Mesothelial cell of epicardium (in vitro differentiated cells): ENCODE results near the gene GDF15. TPM values are rescaled to one million over a fixed set of nuclear protein-coding genes. Genes with fewer than 3 reads are reported as not detected.
A peak's percentile ranks its signal among the peaks of the same experiment; 100 is the strongest.
"Not testable (repeated sequence)": the region's sequence is repeated elsewhere in the genome, so short reads cannot be mapped to it uniquely, and the experiment has no call there.

Experiments
- DNase-seq, 2 experiments: peaks; one replicate each; pipeline ENCODE4 v3.0.0; 2021; ENCODE audit warnings: low spot score in 2 of 2; ENCODE audit not compliant: unreplicated experiment in 2 of 2
- H3K27ac Mint-ChIP-seq: 2 replicates; pipeline ENCODE4 v1.8.0; 2021; ENCODE audit warnings: mixed read lengths
- H3K27me3 Mint-ChIP-seq: 2 replicates; pipeline ENCODE4 v1.8.0; 2021; ENCODE audit warnings: low read depth, mixed read lengths
- H3K36me3 Mint-ChIP-seq: 2 replicates; pipeline ENCODE4 v1.8.0; 2021; ENCODE audit warnings: mixed read lengths
- H3K4me1 Mint-ChIP-seq: 2 replicates; pipeline ENCODE4 v1.8.0; 2021; ENCODE audit warnings: mixed read lengths
- H3K4me3 Mint-ChIP-seq: 2 replicates; pipeline ENCODE4 v1.8.0; 2021; ENCODE audit warnings: mild to moderate bottlenecking, moderate library complexity, mixed read lengths
- H3K9me3 Mint-ChIP-seq: 2 replicates; pipeline ENCODE4 v1.8.0; 2021; ENCODE audit warnings: mixed read lengths
- total RNA-seq: library from RNA; stranded (reverse); gene quantifications from 3 replicates; pipeline ENCODE4 v1.2.1, GENCODE V29; 2021
- TF ChIP-seq, protein P1 (sequence below): fragments of 200-600 bp; sonication (generic); IDR thresholded peaks from one replicate; pipeline ENCODE4 v1.5.0; 2021; ENCODE audit warnings: antibody characterized with exemption; ENCODE audit not compliant: unreplicated experiment

GDF15 gene
- total RNA-seq, 1 donor from 2014 or later, result 4.7 TPM

DNA sequence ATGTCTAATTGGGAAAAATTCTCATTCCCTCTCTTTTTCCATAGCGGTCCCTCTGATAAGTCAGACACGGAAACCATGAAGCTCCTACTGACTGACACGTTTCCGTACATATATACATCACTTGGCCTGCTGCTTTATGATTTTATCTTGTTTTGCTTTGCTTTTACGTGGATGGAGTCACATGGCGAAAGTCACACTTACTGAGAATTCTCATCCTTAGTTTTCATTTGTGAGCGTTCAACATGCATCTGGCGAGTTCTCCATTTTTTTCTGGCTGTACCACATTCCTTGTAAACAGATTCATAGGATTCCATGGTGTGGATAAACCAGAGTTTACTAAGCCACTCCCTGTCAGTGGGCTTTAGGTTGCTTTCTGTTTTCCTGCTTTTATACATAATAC lies 24.3 kb upstream of the GDF15 start:
- TF ChIP-seq, protein P1, sequence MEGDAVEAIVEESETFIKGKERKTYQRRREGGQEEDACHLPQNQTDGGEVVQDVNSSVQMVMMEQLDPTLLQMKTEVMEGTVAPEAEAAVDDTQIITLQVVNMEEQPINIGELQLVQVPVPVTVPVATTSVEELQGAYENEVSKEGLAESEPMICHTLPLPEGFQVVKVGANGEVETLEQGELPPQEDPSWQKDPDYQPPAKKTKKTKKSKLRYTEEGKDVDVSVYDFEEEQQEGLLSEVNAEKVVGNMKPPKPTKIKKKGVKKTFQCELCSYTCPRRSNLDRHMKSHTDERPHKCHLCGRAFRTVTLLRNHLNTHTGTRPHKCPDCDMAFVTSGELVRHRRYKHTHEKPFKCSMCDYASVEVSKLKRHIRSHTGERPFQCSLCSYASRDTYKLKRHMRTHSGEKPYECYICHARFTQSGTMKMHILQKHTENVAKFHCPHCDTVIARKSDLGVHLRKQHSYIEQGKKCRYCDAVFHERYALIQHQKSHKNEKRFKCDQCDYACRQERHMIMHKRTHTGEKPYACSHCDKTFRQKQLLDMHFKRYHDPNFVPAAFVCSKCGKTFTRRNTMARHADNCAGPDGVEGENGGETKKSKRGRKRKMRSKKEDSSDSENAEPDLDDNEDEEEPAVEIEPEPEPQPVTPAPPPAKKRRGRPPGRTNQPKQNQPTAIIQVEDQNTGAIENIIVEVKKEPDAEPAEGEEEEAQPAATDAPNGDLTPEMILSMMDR, result no peak
- H3K4me3 Mint-ChIP-seq, result no peak overlapping the region
- peaks cover 3% of the 10 kb centered on the region for H3K9me3 Mint-ChIP-seq
- DNase-seq, result no peak
- peak overlapping the region; percentile 84 for H3K27ac Mint-ChIP-seq
- H3K36me3 Mint-ChIP-seq, result peaks cover 40% of the 10 kb centered on the region
- no peaks in the 10 kb centered on the region for H3K27me3 Mint-ChIP-seq
- H3K4me1 Mint-ChIP-seq, result peaks cover 38% of the 10 kb centered on the region

DNA sequence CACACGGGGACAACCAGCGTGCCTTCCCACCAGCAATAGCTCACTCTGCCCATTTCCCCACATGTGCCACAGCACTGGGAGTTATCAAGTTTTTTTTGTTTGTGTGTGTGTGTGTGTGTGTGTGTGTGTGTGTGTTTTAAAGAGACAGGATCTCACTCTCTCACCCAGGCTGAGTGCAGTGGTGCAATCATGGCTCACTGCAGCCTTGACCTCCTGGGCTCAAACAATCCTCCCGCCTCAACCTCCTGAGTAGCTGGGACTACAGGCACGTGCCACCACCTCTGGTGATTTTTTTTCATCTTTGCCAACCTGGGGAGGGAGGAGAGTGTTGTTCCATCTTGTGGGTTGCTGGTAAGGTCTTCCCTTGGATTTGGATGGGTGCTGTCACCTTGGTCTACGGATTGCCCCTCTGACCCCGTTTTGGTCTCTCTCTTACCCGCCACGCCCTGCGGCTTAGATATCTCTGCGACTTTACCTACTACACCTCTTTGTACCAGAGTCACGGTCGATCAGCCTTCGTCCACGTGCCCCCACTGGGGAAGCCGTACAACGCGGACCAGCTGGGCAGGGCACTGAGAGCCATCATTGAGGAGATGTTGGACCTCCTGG lies 22.9 kb upstream of the GDF15 start:
- H3K27ac Mint-ChIP-seq, result peak overlapping the region; percentile 97
- no peak overlapping the region for H3K4me3 Mint-ChIP-seq
- DNase-seq, result no peak
- TF ChIP-seq, protein P1, result no peak
- peaks cover 41% of the 10 kb centered on the region for H3K4me1 Mint-ChIP-seq
- H3K27me3 Mint-ChIP-seq, result no peaks in the 10 kb centered on the region
- H3K9me3 Mint-ChIP-seq, result peaks cover 3% of the 10 kb centered on the region
- H3K36me3 Mint-ChIP-seq, result peaks cover 26% of the 10 kb centered on the region

GRCh38 chr19:18363787-18364186 lies 22.2 kb upstream of the GDF15 start:
- peak overlapping the region; percentile 97 for H3K27ac Mint-ChIP-seq
- no peak for DNase-seq
- no peak overlapping the region for H3K4me3 Mint-ChIP-seq
- H3K9me3 Mint-ChIP-seq, result peaks cover 3% of the 10 kb centered on the region
- H3K27me3 Mint-ChIP-seq, result no peaks in the 10 kb centered on the region
- TF ChIP-seq, protein P1, result no peak
- peaks cover 21% of the 10 kb centered on the region for H3K36me3 Mint-ChIP-seq
- peaks cover 41% of the 10 kb centered on the region for H3K4me1 Mint-ChIP-seq

- H3K27ac Mint-ChIP-seq, result peak overlapping the region; percentile 97
- H3K9me3 Mint-ChIP-seq, H3K27me3 Mint-ChIP-seq, H3K4me3 Mint-ChIP-seq, DNase-seq: not testable (repeated sequence)
- H3K4me1 Mint-ChIP-seq, result peaks cover 41% of the 10 kb centered on the region
- peaks cover 16% of the 10 kb centered on the region for H3K36me3 Mint-ChIP-seq
Measured at GRCh38 chr19:18364277-18364825, 21.6 kb upstream of the GDF15 start.

DNA sequence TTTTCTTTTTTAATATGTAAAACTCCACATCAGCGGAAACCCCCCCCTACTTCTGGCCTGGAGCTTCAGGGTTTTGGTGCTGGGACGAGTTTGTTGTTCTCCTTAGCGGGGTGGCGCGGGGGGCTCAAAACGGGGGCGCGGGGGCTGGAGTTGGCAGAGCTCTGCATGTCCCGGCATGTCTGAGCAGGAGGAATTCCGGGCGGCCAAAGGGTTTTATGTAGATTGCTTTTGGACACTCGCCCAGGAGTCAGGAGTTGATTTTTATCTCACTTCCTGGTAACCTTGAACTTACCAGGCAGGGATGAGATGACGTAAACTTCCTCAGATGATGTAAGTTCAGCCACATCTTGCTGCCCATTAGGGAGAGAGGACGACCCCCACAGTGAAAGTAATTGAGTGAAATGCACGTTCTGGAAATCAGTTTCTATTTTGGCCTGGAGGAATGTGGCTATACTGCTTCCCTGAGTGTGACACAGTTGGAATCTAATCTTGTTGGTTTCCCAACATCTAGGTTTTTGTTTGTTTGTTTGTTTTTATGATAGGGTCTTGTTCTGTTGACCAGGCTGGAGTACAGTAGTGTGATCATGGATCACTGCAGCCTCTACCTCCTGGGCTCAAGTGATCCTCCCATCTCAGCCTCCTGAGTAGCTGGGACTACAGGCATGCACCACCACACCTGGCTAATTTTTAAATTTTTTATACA lies 21.0 kb upstream of the GDF15 start:
- DNase-seq, result peak; percentile 75 to 80
- no peak overlapping the region for H3K4me3 Mint-ChIP-seq
- peaks cover 10% of the 10 kb centered on the region for H3K36me3 Mint-ChIP-seq
- H3K4me1 Mint-ChIP-seq, result peaks cover 43% of the 10 kb centered on the region
- TF ChIP-seq, protein P1, result no peak
- peak overlapping the region; percentile 97 for H3K27ac Mint-ChIP-seq
- peaks cover 3% of the 10 kb centered on the region for H3K9me3 Mint-ChIP-seq
- no peaks in the 10 kb centered on the region for H3K27me3 Mint-ChIP-seq

- DNase-seq, result no peak
- no peak overlapping the region for H3K4me3 Mint-ChIP-seq
- H3K36me3 Mint-ChIP-seq, result peaks cover 9% of the 10 kb centered on the region
- H3K4me1 Mint-ChIP-seq, result peaks cover 43% of the 10 kb centered on the region
- no peaks in the 10 kb centered on the region for H3K27me3 Mint-ChIP-seq
- H3K9me3 Mint-ChIP-seq, result peaks cover 3% of the 10 kb centered on the region
- TF ChIP-seq, protein P1, result no peak
- H3K27ac Mint-ChIP-seq, result peak overlapping the region; percentile 97
Measured at GRCh38 chr19:18366021-18366435, 19.9 kb upstream of the GDF15 start.
